IMR-90 (cell line): ENCODE measurements around the gene TSC22D3. TPM values are rescaled to one million over a fixed set of nuclear protein-coding genes. Genes with fewer than 3 reads are reported as not detected.

Source experiments
- ATAC-seq: fragments of 200-7000 bp; cut with Tn5 transposase; 2 replicates; pipeline ENCODE4 v1.9.1; 2020; ENCODE audit warnings: low read depth, mild to moderate bottlenecking, moderate library complexity
- Bru-seq: library from RNA; stranded (reverse); fragments of 400-500 nt; gene quantifications from one replicate; lab custom pipeline; 2021; lab: Mats Ljungman, UMichigan
- BruChase-seq, 2 experiments: library from RNA; stranded (reverse); fragments of 400-500 nt; gene quantifications; one replicate each; lab custom pipeline; 2021; lab: Mats Ljungman, UMichigan
- BruUV-seq: library from RNA; stranded (reverse); fragments of 400-500 nt; replicated peaks from 2 replicates; lab custom pipeline; 2021; lab: Mats Ljungman, UMichigan
- CTCF ChIA-PET: fragments of 300-600 bp; formaldehyde crosslinking; extraction: SDS; loops from one replicate; lab custom pipeline; 2021; ENCODE audit warnings: antibody characterized with exemption; lab: Yijun Ruan, JAX
- POLR2A ChIA-PET: fragments of 300-600 bp; sonication (Branson Sonifier 250); formaldehyde crosslinking; loops from one replicate; lab custom pipeline; 2022; ENCODE audit warnings: antibody characterized with exemption; ENCODE audit not compliant: unreplicated experiment; lab: Charles Lee
- DNase-seq: peaks from one replicate; pipeline ENCODE4 v3.0.0; 2013
- H2AFZ ChIP-seq: replicated peaks from 2 replicates; pipeline ENCODE3; 2013; ENCODE audit warnings: low read length, mild to moderate bottlenecking; ENCODE audit not compliant: poor library complexity
- H2AK5ac ChIP-seq: 2 replicates; pipeline ENCODE4 v1.6.1; 2013; ENCODE audit warnings: low read depth, low read length, inconsistent platforms
- H2AK9ac ChIP-seq: replicated peaks from 2 replicates; pipeline ENCODE3; 2013; ENCODE audit warnings: mild to moderate bottlenecking, low read depth, low read length, moderate library complexity; ENCODE audit not compliant: poor library complexity
- H2BK120ac ChIP-seq: 2 replicates; pipeline ENCODE4 v1.6.1; 2013; ENCODE audit warnings: low read depth, low read length, inconsistent platforms
- H2BK15ac ChIP-seq: 3 replicates; pipeline ENCODE4 v1.6.1; 2013; ENCODE audit warnings: low read depth, low read length, inconsistent platforms
- H2BK20ac ChIP-seq: 2 replicates; pipeline ENCODE4 v1.6.1; 2013; ENCODE audit warnings: low read depth, mild to moderate bottlenecking, inconsistent platforms, low read length, moderate library complexity
- H2BK5ac ChIP-seq: 2 replicates; pipeline ENCODE4 v1.6.1; 2013; ENCODE audit warnings: mild to moderate bottlenecking, low read depth, low read length, inconsistent platforms; ENCODE audit not compliant: poor library complexity, severe bottlenecking
- H3K14ac ChIP-seq: replicated peaks from 2 replicates; pipeline ENCODE4 v1.6.1; 2013; ENCODE audit warnings: low read depth, low read length, inconsistent platforms
- H3K18ac ChIP-seq: 2 replicates; pipeline ENCODE4 v1.6.1; 2013; ENCODE audit warnings: low read depth, low read length, control low read depth
- H3K23ac ChIP-seq: 2 replicates; pipeline ENCODE4 v1.6.1; 2013; ENCODE audit warnings: low read depth, low read length, inconsistent platforms
- H3K27ac ChIP-seq: 2 replicates; pipeline ENCODE4 v1.5.1; 2013; ENCODE audit warnings: mild to moderate bottlenecking, control low read depth, low read length; ENCODE audit not compliant: insufficient read depth
- H3K27me3 ChIP-seq: 2 replicates; pipeline ENCODE4 v1.6.1; 2013; ENCODE audit warnings: low read length; ENCODE audit not compliant: control insufficient read depth, insufficient read depth
- H3K36me3 ChIP-seq: 2 replicates; pipeline ENCODE4 v1.6.1; 2013; ENCODE audit warnings: low read length, mixed read lengths; ENCODE audit not compliant: control insufficient read depth, insufficient read depth
- H3K4ac ChIP-seq: 2 replicates; pipeline ENCODE4 v1.6.1; 2013; ENCODE audit warnings: low read depth, low read length, inconsistent platforms
- H3K4me1 ChIP-seq: 2 replicates; pipeline ENCODE4 v1.6.1; 2013; ENCODE audit warnings: low read length, mixed read lengths; ENCODE audit not compliant: control insufficient read depth, insufficient read depth
- H3K4me2 ChIP-seq: 2 replicates; pipeline ENCODE4 v1.6.1; 2013; ENCODE audit warnings: low read depth, mild to moderate bottlenecking, control low read depth, low read length, moderate library complexity
- H3K4me3 ChIP-seq: 2 replicates; pipeline ENCODE4 v1.5.1; 2013; ENCODE audit warnings: low read depth, mild to moderate bottlenecking, control low read depth, low read length, moderate library complexity; ENCODE audit not compliant: insufficient read depth
- H3K56ac ChIP-seq: 2 replicates; pipeline ENCODE4 v1.6.1; 2013; ENCODE audit warnings: low read length, inconsistent platforms; ENCODE audit not compliant: insufficient read depth; ENCODE audit errors: extremely low read depth
- H3K79me1 ChIP-seq, 2 experiments: 2 replicates each; pipeline ENCODE4 v1.6.1; 2013; ENCODE audit warnings: low read length in 2 of 2, inconsistent platforms in 1 of 2, low read depth in 1 of 2
- H3K9ac ChIP-seq: 2 replicates; pipeline ENCODE4 v1.6.1; 2013; ENCODE audit warnings: low read depth, low read length, control low read depth
- H3K9me1 ChIP-seq: 2 replicates; pipeline ENCODE4 v1.6.1; 2013; ENCODE audit warnings: low read length, inconsistent platforms; ENCODE audit not compliant: insufficient read depth
- H3K9me3 ChIP-seq: 2 replicates; pipeline ENCODE4 v1.6.1; 2013; ENCODE audit warnings: low read length; ENCODE audit not compliant: control insufficient read depth, insufficient read depth
- H4K20me1 ChIP-seq: 2 replicates; pipeline ENCODE4 v1.6.1; 2013; ENCODE audit warnings: low read length, inconsistent platforms; ENCODE audit not compliant: insufficient read depth
- H4K5ac ChIP-seq: 2 replicates; pipeline ENCODE4 v1.6.1; 2013; ENCODE audit warnings: mild to moderate bottlenecking, low read depth, low read length, control low read depth
- H4K8ac ChIP-seq, 2 experiments: 2 replicates each; pipeline ENCODE4 v1.6.1; 2013; ENCODE audit warnings: low read depth in 2 of 2, low read length in 2 of 2, control low read depth in 1 of 2, inconsistent platforms in 1 of 2
- H4K91ac ChIP-seq: 2 replicates; pipeline ENCODE4 v1.6.1; 2013; ENCODE audit warnings: low read depth, low read length, inconsistent platforms; ENCODE audit not compliant: insufficient read depth
- CEBPB ChIP-seq: IDR thresholded peaks from 2 replicates; pipeline ENCODE4 v1.6.1; 2012; ENCODE audit warnings: low read depth, low read length, improper control_type of control experiment
- CHD1 ChIP-seq: IDR thresholded peaks from 2 replicates; pipeline ENCODE4 v1.6.1; 2012; ENCODE audit warnings: low read depth, low read length, improper control_type of control experiment
- MAZ ChIP-seq: IDR thresholded peaks from 2 replicates; pipeline ENCODE4 v1.6.1; 2012; ENCODE audit warnings: low read depth, mild to moderate bottlenecking, low read length, improper control_type of control experiment, moderate library complexity, borderline replicate concordance
- RFX5 ChIP-seq: IDR thresholded peaks from 2 replicates; pipeline ENCODE4 v1.8.0; 2012; ENCODE audit warnings: low read depth, mild to moderate bottlenecking, low read length, moderate library complexity
- WGBS, 2 experiments: methylation state at CpG; one replicate each; pipeline versions ENCODE4 v1.1.5 to v1.1.7; 2013; ENCODE audit warnings: missing lambda C conversion rate in 2 of 2; ENCODE audit not compliant: insufficient read length in 1 of 2; ENCODE audit errors: extremely low coverage in 2 of 2; 5-methylcytosine and 5-hydroxymethylcytosine counted together
- dilution Hi-C: fragments of 300-500 bp; cut with HindIII; formaldehyde crosslinking; loops from one replicate; pipeline ENCODE4 v1.14.3; 2018; ENCODE audit warnings: low sequenced_read_pairs; ENCODE audit not compliant: unreplicated experiment
- in situ Hi-C: fragments of 300-500 bp; cut with MboI; formaldehyde crosslinking; loops from 3 replicates; pipeline ENCODE4 v1.14.3; 2019; ENCODE audit warnings: low sequenced_read_pairs, inconsistent platforms, mixed read lengths
- intact Hi-C: fragments of 100-400 bp; cut with micrococcal nuclease; formaldehyde crosslinking; loops from 2 replicates; pipeline ENCODE4 v1.10.0; 2022
- long read RNA-seq: library from polyadenylated mRNA; unstranded; transcript quantifications from one replicate; pipeline ENCODE4 v2.0.0, GENCODE V29; 2021; ENCODE audit not compliant: unreplicated experiment
- polyA plus RNA-seq, 3 experiments: library from polyadenylated mRNA; depleted of rRNA; stranded (reverse); fragments of >200 nt; gene quantifications; 2 replicates each; pipeline ENCODE4 v1.2.3, GENCODE V29; 2012; ENCODE audit warnings: low replicate concordance in 1 of 3
- total RNA-seq: library from RNA; depleted of rRNA; stranded (reverse); fragments of >200 nt; gene quantifications from 2 replicates; pipeline ENCODE4 v1.2.3, GENCODE V29; 2012; rRNA removed
- TF ChIP-seq, protein P1 (sequence below): conservative IDR thresholded peaks from 2 replicates; pipeline ENCODE4 v1.5.1; 2012; ENCODE audit warnings: mild to moderate bottlenecking, low read depth, low read length, improper control_type of control experiment
- TF ChIP-seq, protein P2 (sequence below): fragments of 150-350 bp; IDR thresholded peaks from 2 replicates; pipeline ENCODE4 v1.6.1; 2016; ENCODE audit warnings: low read depth, mild to moderate bottlenecking, low read length, moderate library complexity, borderline replicate concordance

The TSC22D3 gene
- 9.9 and 13.1 TPM in 2 replicates for total RNA-seq
- polyA plus RNA-seq (2012; rRNA removed): 14.0 and 14.5 TPM in 2 replicates
- 9.6 and 12.3 TPM in 2 replicates for polyA plus RNA-seq (2012; cell fraction: cytosol; rRNA removed)
- 42.4 and 69.0 TPM in 2 replicates for polyA plus RNA-seq (2012; cell fraction: nucleus; rRNA removed; ENCODE audit: low replicate concordance)
- Bru-seq, nascent RNA: percentile 18 among the genes with signal in this experiment
- percentile 20 among the genes with signal in this experiment for BruChase-seq, experiment 1, labeled RNA remaining after a 6-hour chase
- percentile 23 among the genes with signal in this experiment for BruChase-seq, experiment 2, labeled RNA remaining after a 2-hour chase
- long read RNA-seq, transcript TSC22D3-206 (3 exons, 2,027 nt): minor isoform, 11 of 37 reads
- long read RNA-seq, transcript TSC22D3-205 (3 exons, 1,812 nt): major isoform, 20 of 37 reads
- long read RNA-seq, partial matches to known transcripts: 0 of 37 reads
- long read RNA-seq, other reads (novel, unspliced or antisense): 4 of 37 reads

- no peak within 1 kb of the TSS for H4K8ac ChIP-seq
- no peak within 1 kb of the TSS for H2AK5ac ChIP-seq
- no peak within 1 kb of the TSS for H3K4ac ChIP-seq
- no peaks in the 10 kb centered on the region for H3K9me3 ChIP-seq
- TF ChIP-seq, protein P1, sequence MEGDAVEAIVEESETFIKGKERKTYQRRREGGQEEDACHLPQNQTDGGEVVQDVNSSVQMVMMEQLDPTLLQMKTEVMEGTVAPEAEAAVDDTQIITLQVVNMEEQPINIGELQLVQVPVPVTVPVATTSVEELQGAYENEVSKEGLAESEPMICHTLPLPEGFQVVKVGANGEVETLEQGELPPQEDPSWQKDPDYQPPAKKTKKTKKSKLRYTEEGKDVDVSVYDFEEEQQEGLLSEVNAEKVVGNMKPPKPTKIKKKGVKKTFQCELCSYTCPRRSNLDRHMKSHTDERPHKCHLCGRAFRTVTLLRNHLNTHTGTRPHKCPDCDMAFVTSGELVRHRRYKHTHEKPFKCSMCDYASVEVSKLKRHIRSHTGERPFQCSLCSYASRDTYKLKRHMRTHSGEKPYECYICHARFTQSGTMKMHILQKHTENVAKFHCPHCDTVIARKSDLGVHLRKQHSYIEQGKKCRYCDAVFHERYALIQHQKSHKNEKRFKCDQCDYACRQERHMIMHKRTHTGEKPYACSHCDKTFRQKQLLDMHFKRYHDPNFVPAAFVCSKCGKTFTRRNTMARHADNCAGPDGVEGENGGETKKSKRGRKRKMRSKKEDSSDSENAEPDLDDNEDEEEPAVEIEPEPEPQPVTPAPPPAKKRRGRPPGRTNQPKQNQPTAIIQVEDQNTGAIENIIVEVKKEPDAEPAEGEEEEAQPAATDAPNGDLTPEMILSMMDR: 0 out of 2 replicates have a peak, but pooled peaks have one; percentile 5
- TF ChIP-seq CHD1 (no peak), MAZ (0 out of 2 replicates have a peak, but pooled peaks have one; percentile 46), RFX5 (no peak), CEBPB (no peak)
- TF ChIP-seq, protein P2, sequence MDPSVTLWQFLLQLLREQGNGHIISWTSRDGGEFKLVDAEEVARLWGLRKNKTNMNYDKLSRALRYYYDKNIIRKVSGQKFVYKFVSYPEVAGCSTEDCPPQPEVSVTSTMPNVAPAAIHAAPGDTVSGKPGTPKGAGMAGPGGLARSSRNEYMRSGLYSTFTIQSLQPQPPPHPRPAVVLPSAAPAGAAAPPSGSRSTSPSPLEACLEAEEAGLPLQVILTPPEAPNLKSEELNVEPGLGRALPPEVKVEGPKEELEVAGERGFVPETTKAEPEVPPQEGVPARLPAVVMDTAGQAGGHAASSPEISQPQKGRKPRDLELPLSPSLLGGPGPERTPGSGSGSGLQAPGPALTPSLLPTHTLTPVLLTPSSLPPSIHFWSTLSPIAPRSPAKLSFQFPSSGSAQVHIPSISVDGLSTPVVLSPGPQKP: no peak
- peak; percentile 80 for ATAC-seq
- no peak within 1 kb of the TSS for H3K56ac ChIP-seq
- no peak within 1 kb of the TSS for H3K9ac ChIP-seq
- intact Hi-C loops (loop anchor here (2.0 to 5.0 kb wide), 3 partner anchors 99 to 884 kb away; no protein-coding TSS in a partner anchor), dilution Hi-C loops (no loop called here), in situ Hi-C loops (loop anchor here (5.0 kb wide), 1 partner anchor 119 kb away; no protein-coding TSS in a partner anchor)
- peak within 1 kb of the TSS; percentile 84 for H2AFZ ChIP-seq
- H2BK5ac ChIP-seq: no peak within 1 kb of the TSS
- H3K4me1 ChIP-seq: no peaks in the 10 kb centered on the region
- peak within 1 kb of the TSS; percentile 75 for H3K4me2 ChIP-seq
- no peak within 1 kb of the TSS for H2BK15ac ChIP-seq
- H3K36me3 ChIP-seq: no peaks in the 10 kb centered on the region
- H3K23ac ChIP-seq: no peak within 1 kb of the TSS
- H3K4me3 ChIP-seq: peak within 1 kb of the TSS; percentile 43
- H3K18ac ChIP-seq: no peak within 1 kb of the TSS
- H2AK9ac ChIP-seq: peak within 1 kb of the TSS; percentile 44
- CTCF ChIA-PET: interaction anchor here (0.8 to 1.9 kb wide), 3 partner anchors 9 to 122 kb away, joined by 3 to 8 read pairs (median 3); no protein-coding TSS in a partner anchor
- peak; percentile 33 for DNase-seq
- no peak within 1 kb of the TSS for H2BK120ac ChIP-seq
- 16% methylated on average over 17 of the region's 59 CpGs; no CpG with 5 or more reads in 1 of the 2 experiments for WGBS, 2 experiments
- no peaks in the 10 kb centered on the region for H3K79me1 ChIP-seq
- H4K5ac ChIP-seq: no peak within 1 kb of the TSS
- no peak within 1 kb of the TSS for H4K91ac ChIP-seq
- BruUV-seq: no TSS peak
- H3K14ac ChIP-seq: no peak within 1 kb of the TSS
- H3K27me3 ChIP-seq: peaks cover 31% of the 10 kb centered on the region
- H4K20me1 ChIP-seq: no peaks in the 10 kb centered on the region
- no peak within 1 kb of the TSS for H3K27ac ChIP-seq
- H3K9me1 ChIP-seq: no peaks in the 10 kb centered on the region
- no peak within 1 kb of the TSS for H2BK20ac ChIP-seq
- POLR2A ChIA-PET: no interaction called here
These were observed at the start of gene TSC22D3 for GRCh38 chrX:107775734-107776511. Gene TSC22D3 (minus strand): TSS chrX:107775787. CDS start chrX:107775419, 368 bp downstream.
